Measurements from ENCODE around the gene IFT172.

The IFT172 gene

DNA sequence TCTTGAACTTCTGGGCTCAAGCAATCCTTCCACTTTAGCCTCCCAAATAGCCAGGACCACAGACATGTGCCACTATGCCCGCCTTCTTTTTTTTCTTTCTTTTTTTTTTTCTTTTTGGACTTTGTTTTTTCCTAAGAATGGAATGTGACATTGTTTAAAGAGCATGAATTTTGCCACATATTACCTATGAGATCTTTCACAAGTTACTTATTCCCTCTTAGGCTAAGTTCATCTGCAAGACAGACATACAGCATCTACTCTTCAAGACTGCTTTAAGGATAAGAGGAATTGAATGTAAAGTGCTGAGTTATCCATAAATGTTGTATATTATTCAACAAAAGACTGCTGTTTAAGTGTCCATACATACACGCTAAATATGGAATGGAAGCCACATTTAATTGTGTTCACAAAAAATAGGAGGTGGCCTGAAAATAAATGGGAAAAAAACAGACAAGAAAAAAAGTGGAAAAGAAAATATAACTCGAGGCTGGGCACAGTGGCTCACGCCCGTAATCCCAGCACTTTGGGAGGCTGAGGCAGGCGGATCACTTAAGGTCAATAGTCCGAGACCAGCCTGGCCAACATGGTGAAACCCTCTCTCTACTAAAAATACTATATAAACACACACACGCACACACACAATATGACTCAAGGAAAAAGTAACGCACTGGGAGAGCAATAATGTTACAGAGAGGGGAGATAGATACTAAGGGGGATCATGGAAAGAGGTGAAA lies 77.0 kb downstream of the IFT172 start:
- TF ChIP-seq, protein P1, sequence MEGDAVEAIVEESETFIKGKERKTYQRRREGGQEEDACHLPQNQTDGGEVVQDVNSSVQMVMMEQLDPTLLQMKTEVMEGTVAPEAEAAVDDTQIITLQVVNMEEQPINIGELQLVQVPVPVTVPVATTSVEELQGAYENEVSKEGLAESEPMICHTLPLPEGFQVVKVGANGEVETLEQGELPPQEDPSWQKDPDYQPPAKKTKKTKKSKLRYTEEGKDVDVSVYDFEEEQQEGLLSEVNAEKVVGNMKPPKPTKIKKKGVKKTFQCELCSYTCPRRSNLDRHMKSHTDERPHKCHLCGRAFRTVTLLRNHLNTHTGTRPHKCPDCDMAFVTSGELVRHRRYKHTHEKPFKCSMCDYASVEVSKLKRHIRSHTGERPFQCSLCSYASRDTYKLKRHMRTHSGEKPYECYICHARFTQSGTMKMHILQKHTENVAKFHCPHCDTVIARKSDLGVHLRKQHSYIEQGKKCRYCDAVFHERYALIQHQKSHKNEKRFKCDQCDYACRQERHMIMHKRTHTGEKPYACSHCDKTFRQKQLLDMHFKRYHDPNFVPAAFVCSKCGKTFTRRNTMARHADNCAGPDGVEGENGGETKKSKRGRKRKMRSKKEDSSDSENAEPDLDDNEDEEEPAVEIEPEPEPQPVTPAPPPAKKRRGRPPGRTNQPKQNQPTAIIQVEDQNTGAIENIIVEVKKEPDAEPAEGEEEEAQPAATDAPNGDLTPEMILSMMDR (IDR thresholded peaks at IDR 0.05; ENCODE audit: control insufficient read depth, insufficient read depth, low read depth, low read length, missing control alignments), result no peak
- no peak for DNase-seq (ENCODE audit: low read depth)
- H3K4me3 ChIP-seq (ENCODE audit: control insufficient read depth, low read depth, low read length), result no peak overlapping the region

DNA sequence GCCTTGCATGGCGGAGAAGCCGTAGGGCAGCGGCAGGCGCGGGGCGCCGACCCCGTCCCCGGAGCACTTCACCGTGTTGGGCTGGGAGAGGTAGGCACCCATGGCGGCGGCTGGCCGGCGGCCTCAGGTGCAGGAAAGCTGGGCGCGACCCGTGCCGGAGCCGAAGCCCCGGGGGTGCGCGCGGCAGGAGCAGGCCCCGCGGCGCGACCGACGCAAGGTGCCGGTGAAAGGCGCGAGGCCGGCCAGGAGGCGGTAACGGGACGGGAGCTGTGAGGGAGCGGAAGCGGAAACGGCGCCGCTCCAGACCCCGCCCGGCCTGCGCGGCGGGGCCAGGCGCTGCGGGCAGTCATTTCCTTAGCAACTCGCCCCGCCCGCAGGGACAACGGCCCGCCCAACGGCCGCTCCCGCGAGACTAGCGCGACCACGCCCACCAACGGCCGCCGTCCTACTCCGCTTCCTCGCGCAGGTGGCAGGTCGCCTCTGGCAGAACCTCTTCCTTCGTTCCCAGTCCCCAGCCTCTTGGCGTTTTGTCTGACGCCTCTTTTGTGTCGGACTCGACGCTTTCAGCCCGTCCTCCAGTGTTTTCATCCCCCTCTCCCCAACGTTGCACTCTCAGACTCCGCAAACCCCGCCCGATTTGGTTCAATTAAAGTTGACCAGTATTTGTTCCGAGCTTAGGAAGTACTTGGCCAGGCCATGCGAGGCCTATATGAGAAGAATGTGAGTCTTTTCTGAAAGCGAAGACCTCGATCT lies 80.0 kb downstream of the IFT172 start, which contains the start of gene PPM1G:
TSS of gene PPM1G (minus strand) at position 271 of the 753 bp plus-strand sequence. CDS start at position 102, 169 bp downstream.
- H3K4me3 ChIP-seq (ENCODE audit: control insufficient read depth, low read depth, low read length), result peak within 1 kb of the TSS; percentile 100
- DNase-seq (ENCODE audit: low read depth), result peak; percentile 60
- TF ChIP-seq, protein P1 (IDR thresholded peaks at IDR 0.05; ENCODE audit: control insufficient read depth, insufficient read depth, low read depth, low read length, missing control alignments), result no peak

DNA sequence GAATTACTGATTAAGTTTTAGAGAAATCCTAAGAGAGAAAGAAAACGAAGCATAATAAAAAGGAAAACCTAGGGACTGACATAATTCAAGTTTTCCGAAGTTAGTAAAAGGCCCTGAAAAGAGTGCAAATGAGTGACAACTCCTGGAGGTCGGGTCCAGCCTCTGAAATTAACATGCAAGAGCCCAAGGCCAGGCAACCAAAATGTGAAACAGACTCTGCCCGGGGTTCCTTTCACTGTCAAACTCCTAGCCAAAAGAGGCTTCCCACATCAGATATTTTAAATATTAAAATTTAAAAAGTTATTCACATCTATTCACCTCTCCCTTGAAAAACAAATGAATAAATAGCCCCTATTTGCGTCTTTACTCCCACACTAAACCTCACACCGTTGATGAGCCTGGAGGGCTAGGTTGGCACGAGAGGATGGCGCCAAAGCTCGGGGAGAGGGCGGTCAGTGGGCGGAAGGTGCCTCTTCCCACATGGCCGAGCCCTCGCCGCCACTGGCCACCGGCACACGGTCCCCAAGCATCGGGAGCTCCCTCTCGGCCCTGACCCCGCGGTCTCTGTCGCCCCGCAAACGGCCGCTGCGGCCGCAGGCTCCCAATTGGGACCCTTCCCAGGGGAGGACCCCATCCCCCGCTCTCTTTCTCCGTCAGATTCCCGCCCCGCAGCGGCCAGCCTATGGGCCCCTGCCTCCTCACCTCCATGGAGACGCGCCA lies 80.8 kb downstream of the IFT172 start:
- DNase-seq (ENCODE audit: low read depth), result no peak
- TF ChIP-seq, protein P1 (IDR thresholded peaks at IDR 0.05; ENCODE audit: control insufficient read depth, insufficient read depth, low read depth, low read length, missing control alignments), result no peak
- H3K4me3 ChIP-seq (ENCODE audit: control insufficient read depth, low read depth, low read length), result peak overlapping the region; percentile 100

DNA sequence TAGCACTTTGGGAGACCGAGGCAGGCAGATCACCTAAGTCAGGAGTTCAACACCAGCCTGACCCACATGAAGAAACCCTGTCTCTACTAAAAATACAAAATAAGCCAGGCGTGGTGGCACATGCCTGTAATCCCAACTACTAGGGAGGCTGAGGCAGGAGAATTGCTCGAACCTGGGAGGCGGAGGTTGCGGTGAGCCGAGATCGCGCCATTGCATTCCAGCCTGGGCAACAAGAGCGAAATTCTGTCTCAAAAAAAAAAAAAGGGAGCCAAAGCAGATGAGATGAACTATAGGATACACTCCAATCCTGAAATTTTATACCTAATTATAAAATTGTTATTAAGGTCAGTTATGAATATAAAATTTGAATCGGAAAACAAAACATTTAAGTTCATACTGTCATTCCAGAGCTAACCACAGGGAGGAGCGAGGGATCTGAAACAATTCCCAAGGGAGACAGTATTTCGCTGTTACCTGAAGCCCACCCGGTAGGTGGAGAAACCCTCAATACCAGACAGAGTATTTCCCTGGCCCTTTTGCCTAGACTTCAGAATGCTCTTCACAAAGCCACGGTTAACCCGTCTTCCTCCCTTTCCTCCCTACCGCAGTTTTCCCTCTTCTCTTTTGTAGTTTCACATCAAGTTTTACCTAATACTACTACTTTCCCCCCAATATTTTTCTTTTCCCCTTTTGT lies 81.6 kb downstream of the IFT172 start:
- TF ChIP-seq, protein P1 (IDR thresholded peaks at IDR 0.05; ENCODE audit: control insufficient read depth, insufficient read depth, low read depth, low read length, missing control alignments), result peak; percentile 58
- H3K4me3 ChIP-seq (ENCODE audit: control insufficient read depth, low read depth, low read length), result peak overlapping the region; percentile 100
- DNase-seq (ENCODE audit: low read depth), result no peak

DNA sequence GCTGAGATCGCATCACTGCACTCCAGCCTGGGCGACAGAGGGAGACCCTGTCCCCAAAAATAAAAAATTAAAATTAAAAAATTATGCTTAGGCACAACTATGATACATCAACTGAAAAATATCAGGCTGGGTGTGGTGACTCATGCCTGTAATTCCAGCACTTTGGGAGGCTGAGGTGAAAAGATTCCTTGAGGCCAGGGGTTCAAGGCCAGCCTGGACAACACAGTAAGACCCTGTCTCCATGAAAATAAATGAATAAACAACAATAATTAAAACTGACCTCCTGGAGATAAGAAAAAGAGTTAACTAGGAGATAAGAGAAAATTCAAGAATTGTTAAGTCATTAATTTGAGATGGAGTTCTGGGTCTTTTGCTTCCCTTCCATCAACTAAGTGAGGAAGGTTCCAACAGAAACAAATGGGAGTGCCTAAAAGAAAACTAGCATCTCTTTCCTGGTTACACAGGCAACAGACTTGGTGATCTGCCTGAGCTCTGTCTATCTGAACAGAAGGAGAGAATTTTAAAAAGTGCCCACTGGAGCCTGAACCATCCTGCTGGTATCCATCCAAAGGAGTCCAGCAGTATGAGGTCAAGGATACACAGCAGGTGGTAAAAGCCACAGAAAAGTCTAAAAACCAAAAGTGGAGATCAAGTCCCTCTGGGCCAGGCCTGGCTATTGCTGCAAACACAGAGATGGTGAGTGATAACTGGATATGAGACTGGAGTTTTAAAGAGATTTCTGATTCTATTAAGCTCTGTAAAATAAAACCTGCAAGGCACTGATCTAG lies 89.0 kb downstream of the IFT172 start:
- TF ChIP-seq, protein P1 (IDR thresholded peaks at IDR 0.05; ENCODE audit: control insufficient read depth, insufficient read depth, low read depth, low read length, missing control alignments), result no peak
- DNase-seq (ENCODE audit: low read depth), result no peak

More for the DNA sequence above, 89.0 kb downstream of the IFT172 start:
- no peak overlapping the region for H3K4me3 ChIP-seq (ENCODE audit: control insufficient read depth, low read depth, low read length)

All from AG09309 (cell line).